Mammary epithelial cell (primary cell): Measurements from ENCODE around the gene MNS1.

Source experiments
- CTCF ChIP-seq, 2 donors: IDR thresholded peaks in 1 of 2; conservative IDR thresholded peaks in 1 of 2; 2 replicates each; pipeline ENCODE4 v1.5.1; 2011 to 2012; ENCODE audit warnings: inconsistent platforms in 2 of 2, low read length in 2 of 2, mild to moderate bottlenecking in 2 of 2, control low read depth in 1 of 2, low read depth in 1 of 2; ENCODE audit not compliant: insufficient read depth in 1 of 2; ENCODE audit errors: extremely low read depth in 1 of 2
- EZH2 ChIP-seq: IDR thresholded peaks from 2 replicates; pipeline ENCODE4 v1.6.1; 2012; ENCODE audit warnings: low read length, inconsistent platforms, borderline replicate concordance

- no peak for TF ChIP-seq EZH2
- TF ChIP-seq CTCF (conservative IDR thresholded peaks at IDR 0.05 in 1 of 2, IDR thresholded peaks at IDR 0.05 in 1 of 2; ENCODE audit: extremely low read depth in 1 of 2, insufficient read depth in 1 of 2, low read depth in 1 of 2, low read length in 2 of 2): no peak
Observed at GRCh38 chr15:56385908-56386307, 79.0 kb downstream of the MNS1 start.
